Osteoblast (primary cell): ENCODE measurements around the gene AIPL1. TPM values are rescaled to one million over a fixed set of nuclear protein-coding genes. Genes with fewer than 3 reads are reported as not detected.

Source experiments
- DNase-seq: peaks from one replicate; pipeline ENCODE4 v3.0.0; 2011; ENCODE audit warnings: low spot score, mixed read lengths; ENCODE audit not compliant: insufficient read length; ENCODE audit errors: missing footprints
- H2AFZ ChIP-seq: 2 replicates; pipeline ENCODE4 v1.6.0; 2011; ENCODE audit warnings: mild to moderate bottlenecking, low read length
- H3K27ac ChIP-seq: 2 replicates; pipeline ENCODE4 v1.5.1; 2011; ENCODE audit warnings: mild to moderate bottlenecking, low read depth, low read length, moderate library complexity
- H3K27me3 ChIP-seq: 2 replicates; pipeline ENCODE4 v1.6.0; 2012; ENCODE audit warnings: mild to moderate bottlenecking, control low read depth, inconsistent platforms, low read length, moderate library complexity; ENCODE audit not compliant: insufficient read depth
- H3K36me3 ChIP-seq: 2 replicates; pipeline ENCODE4 v1.5.1; 2011; ENCODE audit warnings: mild to moderate bottlenecking, low read length, control low read depth, moderate library complexity; ENCODE audit not compliant: insufficient read depth
- H3K4me1 ChIP-seq: 2 replicates; pipeline ENCODE4 v1.5.1; 2011; ENCODE audit warnings: mild to moderate bottlenecking, low read length, control low read depth, moderate library complexity; ENCODE audit not compliant: insufficient read depth
- H3K4me2 ChIP-seq: 2 replicates; pipeline ENCODE4 v1.6.0; 2011; ENCODE audit warnings: mild to moderate bottlenecking, low read length; ENCODE audit not compliant: insufficient read depth
- H3K4me3 ChIP-seq: fragments of 200-600 bp; sonication (generic); 3 replicates; pipeline ENCODE4 v1.5.1; 2012; ENCODE audit warnings: mild to moderate bottlenecking, low read length, inconsistent platforms; ENCODE audit not compliant: insufficient read depth
- H3K79me2 ChIP-seq: 2 replicates; pipeline ENCODE4 v1.6.0; 2012; ENCODE audit warnings: mild to moderate bottlenecking, low read length, control low read depth, inconsistent platforms; ENCODE audit not compliant: insufficient read depth
- H3K9me3 ChIP-seq: 2 replicates; pipeline ENCODE4 v1.5.1; 2011; ENCODE audit warnings: low read depth, low read length, control low read depth
- H4K20me1 ChIP-seq: 2 replicates; pipeline ENCODE4 v1.6.0; 2012; ENCODE audit warnings: mild to moderate bottlenecking, low read length, control low read depth; ENCODE audit not compliant: insufficient read depth
- CTCF ChIP-seq: IDR thresholded peaks from 2 replicates; pipeline ENCODE4 v1.5.1; 2011; ENCODE audit warnings: mild to moderate bottlenecking, low read depth, low read length, moderate library complexity; ENCODE audit errors: extremely low read depth
- total RNA-seq: library from RNA; depleted of rRNA; stranded (reverse); fragments of >200 nt; gene quantifications from 2 replicates; pipeline ENCODE4 v1.2.3, GENCODE V29; 2012

The AIPL1 gene
- total RNA-seq, 1 donor, result not detected

DNA sequence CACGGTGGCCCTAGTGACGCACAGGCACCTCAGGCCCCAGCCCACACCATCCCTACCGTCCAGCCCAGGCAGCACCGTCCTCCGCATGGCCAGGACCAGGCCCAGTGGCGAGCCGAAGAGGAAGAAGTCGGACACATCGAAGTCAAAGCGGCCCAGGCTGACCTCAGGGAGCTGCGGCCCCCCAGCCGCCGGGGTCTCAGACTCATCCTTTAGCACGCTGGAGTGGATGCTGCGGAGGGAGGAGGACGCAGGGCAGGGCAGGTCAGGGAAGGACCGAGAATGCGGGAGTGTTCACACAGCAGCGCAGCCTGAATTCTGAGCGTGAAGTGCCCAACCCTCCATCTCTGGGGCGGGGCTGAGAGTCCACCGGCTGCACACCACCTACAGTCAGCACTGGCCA lies 39.5 kb upstream of the AIPL1 start:
- H3K4me1 ChIP-seq, result peaks cover 11% of the 10 kb centered on the region
- H3K4me2 ChIP-seq, result no peak overlapping the region

GRCh38 chr17:6473128-6473767 lies 38.3 kb upstream of the AIPL1 start:
- H3K4me3 ChIP-seq, result no peak overlapping the region
- peak; percentile 93 for TF ChIP-seq CTCF
- H3K9me3 ChIP-seq, result no peaks in the 10 kb centered on the region
- DNase-seq, result peak; percentile 99
- no peak overlapping the region for H3K4me2 ChIP-seq
- H4K20me1 ChIP-seq, result no peaks in the 10 kb centered on the region
- H3K4me1 ChIP-seq, result peaks cover 11% of the 10 kb centered on the region
- no peaks in the 10 kb centered on the region for H3K79me2 ChIP-seq
- H3K27ac ChIP-seq, result no peak overlapping the region
- no peak overlapping the region for H2AFZ ChIP-seq
- no peaks in the 10 kb centered on the region for H3K27me3 ChIP-seq
- no peaks in the 10 kb centered on the region for H3K36me3 ChIP-seq

More for the DNA sequence above, 39.5 kb upstream of the AIPL1 start:
- Histone ChIP-seq H2AFZ (no peak overlapping the region), H3K27me3 (no peaks in the 10 kb centered on the region), H3K36me3 (no peaks in the 10 kb centered on the region), H3K9me3 (no peaks in the 10 kb centered on the region), H3K27ac (no peak overlapping the region), H3K79me2 (no peaks in the 10 kb centered on the region), H4K20me1 (no peaks in the 10 kb centered on the region), H3K4me3 (no peak overlapping the region)
- peak; percentile 10 for DNase-seq
- no peak for TF ChIP-seq CTCF

DNA sequence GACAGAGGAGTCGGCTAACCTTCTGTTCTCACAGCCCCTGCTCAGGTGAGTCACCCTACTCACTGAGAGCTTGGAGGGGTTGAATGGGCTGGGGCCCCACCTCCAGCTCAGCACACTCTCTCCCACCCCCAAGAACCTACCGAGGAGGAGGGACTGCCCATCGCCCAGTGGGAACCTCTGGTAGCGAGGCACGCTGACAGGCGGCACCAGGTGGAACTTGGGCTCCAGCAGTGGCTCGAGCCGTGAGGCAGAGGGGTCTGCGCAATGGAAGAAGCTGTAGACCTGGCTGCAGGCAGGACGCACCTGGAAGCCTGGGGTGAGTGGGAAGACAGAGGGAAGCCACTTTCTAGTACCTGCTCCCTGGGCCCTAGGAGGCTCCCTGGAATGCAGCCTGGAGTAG lies 37.6 kb upstream of the AIPL1 start:
- no peaks in the 10 kb centered on the region for H3K27me3 ChIP-seq
- no peak overlapping the region for H3K27ac ChIP-seq
- H3K4me1 ChIP-seq, result peaks cover 11% of the 10 kb centered on the region
- H3K4me3 ChIP-seq, result no peak overlapping the region
- H3K4me2 ChIP-seq, result no peak overlapping the region
- no peaks in the 10 kb centered on the region for H3K9me3 ChIP-seq
- no peak overlapping the region for H2AFZ ChIP-seq
- peak; percentile 68 for DNase-seq
- no peaks in the 10 kb centered on the region for H4K20me1 ChIP-seq
- H3K36me3 ChIP-seq, result no peaks in the 10 kb centered on the region
- H3K79me2 ChIP-seq, result no peaks in the 10 kb centered on the region
- no peak for TF ChIP-seq CTCF

DNA sequence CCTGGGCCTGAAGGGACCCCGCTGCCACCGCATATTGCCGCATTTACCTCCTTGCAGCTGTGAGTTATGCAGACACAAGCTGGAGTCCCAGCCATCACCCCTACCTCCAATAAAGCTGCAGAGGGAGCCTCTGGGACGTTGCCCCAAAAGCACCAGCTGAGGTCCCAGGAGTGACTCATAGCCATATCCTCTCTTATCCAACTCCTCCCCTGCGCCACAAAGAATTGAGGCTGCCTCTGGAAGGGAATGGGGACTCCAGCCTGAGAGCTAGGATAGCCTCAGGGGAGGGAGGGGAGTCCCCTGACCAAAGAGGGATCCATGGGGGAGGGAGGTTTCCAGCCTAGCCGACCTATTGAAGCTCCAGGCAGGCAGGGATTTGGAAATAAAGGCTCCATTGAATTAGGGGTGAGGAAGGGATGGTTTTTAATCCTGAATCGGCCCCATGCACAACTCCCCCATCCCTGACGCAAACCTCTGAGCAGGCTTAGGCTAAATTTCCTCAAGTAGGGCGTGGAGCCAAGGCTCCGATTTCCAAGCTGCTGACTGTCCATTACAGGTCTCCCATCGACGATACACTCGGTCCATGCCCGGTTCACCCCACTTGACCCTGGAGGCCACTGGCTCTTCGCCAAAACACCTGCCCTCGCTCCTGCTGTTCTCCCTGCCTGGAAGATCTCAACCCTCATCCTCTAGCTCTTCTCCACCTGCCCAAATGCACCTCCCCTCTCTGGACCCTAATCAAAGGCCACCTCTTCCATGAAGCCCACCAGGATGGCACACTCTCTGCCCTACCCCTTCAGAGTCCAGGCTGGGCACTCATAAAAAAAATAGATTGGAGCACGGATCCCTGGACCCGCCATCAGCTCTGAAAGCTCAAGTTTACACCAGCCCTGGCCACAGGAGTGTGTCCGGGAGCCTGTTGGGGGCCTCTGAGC lies 36.9 kb upstream of the AIPL1 start:
- H3K4me3 ChIP-seq, result peak overlapping the region; percentile 27
- H3K27me3 ChIP-seq, result no peaks in the 10 kb centered on the region
- H3K27ac ChIP-seq, result no peak overlapping the region
- H3K9me3 ChIP-seq, result no peaks in the 10 kb centered on the region
- DNase-seq, result peak; percentile 99
- no peaks in the 10 kb centered on the region for H3K36me3 ChIP-seq
- peaks cover 11% of the 10 kb centered on the region for H3K4me1 ChIP-seq
- TF ChIP-seq CTCF, result peak; percentile 35
- no peaks in the 10 kb centered on the region for H3K79me2 ChIP-seq
- H3K4me2 ChIP-seq, result peak overlapping the region; percentile 67
- H4K20me1 ChIP-seq, result no peaks in the 10 kb centered on the region
- H2AFZ ChIP-seq, result peak overlapping the region; percentile 27
